ENCODE data around the gene RPTOR.

Gene RPTOR

GRCh38 chr17:80512233-80512632 lies 32.4 kb upstream of the RPTOR start:
- no peaks in the 10 kb centered on the region for H3K27me3 ChIP-seq (ENCODE audit: low read depth, low read length)
- no peaks in the 10 kb centered on the region for H4K20me1 ChIP-seq (ENCODE audit: insufficient read depth, low read length)
- no peaks in the 10 kb centered on the region for H3K9me3 ChIP-seq (ENCODE audit: insufficient read depth, low read length)
- H3K4me1 ChIP-seq (ENCODE audit: low read length) = no peaks in the 10 kb centered on the region
- H3K9ac ChIP-seq (ENCODE audit: low read length) = no peak overlapping the region
- no peak overlapping the region for H3K4me3 ChIP-seq (ENCODE audit: low read length)
- no peaks in the 10 kb centered on the region for H3K79me2 ChIP-seq (ENCODE audit: low read length)
- no peak overlapping the region for H3K27ac ChIP-seq (ENCODE audit: low read length)
- H3K36me3 ChIP-seq (replicated peaks; ENCODE audit: low read depth, low read length) = no peaks in the 10 kb centered on the region
- H3K4me2 ChIP-seq (ENCODE audit: low read length) = no peak overlapping the region
- no peak overlapping the region for H2AFZ ChIP-seq (ENCODE audit: low read depth, low read length)
- no peak for TF ChIP-seq CTCF (IDR thresholded peaks at IDR 0.05; ENCODE audit: low read depth, low read length)
- TF ChIP-seq EZH2phosphoT487 (IDR thresholded peaks at IDR 0.05; ENCODE audit: low read depth) = no peak

GRCh38 chr17:80513201-80513600 lies 31.4 kb upstream of the RPTOR start:
- no peaks in the 10 kb centered on the region for H4K20me1 ChIP-seq (ENCODE audit: insufficient read depth, low read length)
- no peak overlapping the region for H3K9ac ChIP-seq (ENCODE audit: low read length)
- H3K4me3 ChIP-seq (ENCODE audit: low read length) = no peak overlapping the region
- H3K36me3 ChIP-seq (replicated peaks; ENCODE audit: low read depth, low read length) = no peaks in the 10 kb centered on the region
- no peak overlapping the region for H3K4me2 ChIP-seq (ENCODE audit: low read length)
- H3K27me3 ChIP-seq (ENCODE audit: low read depth, low read length) = no peaks in the 10 kb centered on the region
- no peaks in the 10 kb centered on the region for H3K4me1 ChIP-seq (ENCODE audit: low read length)
- H3K27ac ChIP-seq (ENCODE audit: low read length) = no peak overlapping the region
- H3K9me3 ChIP-seq (ENCODE audit: insufficient read depth, low read length) = no peaks in the 10 kb centered on the region
- no peaks in the 10 kb centered on the region for H3K79me2 ChIP-seq (ENCODE audit: low read length)
- no peak overlapping the region for H2AFZ ChIP-seq (ENCODE audit: low read depth, low read length)
- TF ChIP-seq CTCF (IDR thresholded peaks at IDR 0.05; ENCODE audit: low read depth, low read length) (no peak), EZH2phosphoT487 (IDR thresholded peaks at IDR 0.05; ENCODE audit: low read depth) (no peak)

- no peaks in the 10 kb centered on the region for H3K27me3 ChIP-seq (ENCODE audit: low read depth, low read length)
- no peaks in the 10 kb centered on the region for H3K4me1 ChIP-seq (ENCODE audit: low read length)
- no peak overlapping the region for H3K4me3 ChIP-seq (ENCODE audit: low read length)
- H2AFZ ChIP-seq (ENCODE audit: low read depth, low read length) = no peak overlapping the region
- no peak overlapping the region for H3K4me2 ChIP-seq (ENCODE audit: low read length)
- no peaks in the 10 kb centered on the region for H4K20me1 ChIP-seq (ENCODE audit: insufficient read depth, low read length)
- H3K9me3 ChIP-seq (ENCODE audit: insufficient read depth, low read length) = no peaks in the 10 kb centered on the region
- TF ChIP-seq EZH2phosphoT487 (IDR thresholded peaks at IDR 0.05; ENCODE audit: low read depth) = no peak
- no peak for TF ChIP-seq CTCF (IDR thresholded peaks at IDR 0.05; ENCODE audit: low read depth, low read length)
- H3K27ac ChIP-seq (ENCODE audit: low read length) = no peak overlapping the region
- no peaks in the 10 kb centered on the region for H3K36me3 ChIP-seq (replicated peaks; ENCODE audit: low read depth, low read length)
- no peaks in the 10 kb centered on the region for H3K79me2 ChIP-seq (ENCODE audit: low read length)
- no peak overlapping the region for H3K9ac ChIP-seq (ENCODE audit: low read length)
Observed at GRCh38 chr17:80513892-80514291, 30.7 kb upstream of the RPTOR start.

- H3K36me3 ChIP-seq (replicated peaks; ENCODE audit: low read depth, low read length) = no peaks in the 10 kb centered on the region
- H3K4me3 ChIP-seq (ENCODE audit: low read length) = no peak overlapping the region
- H3K4me2 ChIP-seq (ENCODE audit: low read length) = no peak overlapping the region
- no peak overlapping the region for H3K9ac ChIP-seq (ENCODE audit: low read length)
- no peak overlapping the region for H3K27ac ChIP-seq (ENCODE audit: low read length)
- H3K79me2 ChIP-seq (ENCODE audit: low read length) = no peaks in the 10 kb centered on the region
- H4K20me1 ChIP-seq (ENCODE audit: insufficient read depth, low read length) = no peaks in the 10 kb centered on the region
- no peak overlapping the region for H2AFZ ChIP-seq (ENCODE audit: low read depth, low read length)
- no peak for TF ChIP-seq EZH2phosphoT487 (IDR thresholded peaks at IDR 0.05; ENCODE audit: low read depth)
- TF ChIP-seq CTCF (IDR thresholded peaks at IDR 0.05; ENCODE audit: low read depth, low read length) = no peak
- H3K9me3 ChIP-seq (ENCODE audit: insufficient read depth, low read length) = no peaks in the 10 kb centered on the region
- no peaks in the 10 kb centered on the region for H3K4me1 ChIP-seq (ENCODE audit: low read length)
- no peaks in the 10 kb centered on the region for H3K27me3 ChIP-seq (ENCODE audit: low read depth, low read length)
Observed at GRCh38 chr17:80516171-80516932, 28.3 kb upstream of the RPTOR start.
